ENCODE data around the gene FAM120C.

The FAM120C gene

DNA sequence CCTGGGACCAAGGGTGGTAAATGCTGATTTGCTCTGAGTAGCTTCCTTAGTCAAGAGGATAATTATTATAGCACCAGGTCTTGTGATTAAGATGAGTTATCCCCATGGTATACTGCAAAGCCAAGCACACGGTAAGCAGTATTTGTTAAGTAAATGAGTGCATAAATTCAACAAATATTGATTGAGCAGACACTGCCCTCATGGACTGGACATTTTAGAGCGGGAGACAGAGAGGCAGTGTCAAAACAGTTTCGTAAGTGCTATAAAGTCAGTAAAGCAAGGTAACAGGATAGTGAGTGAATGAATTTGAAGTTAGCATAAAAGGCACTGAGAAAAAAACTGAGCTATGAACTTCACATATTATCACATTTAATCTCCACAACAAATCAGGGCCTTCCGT is 152.7 kb downstream of the FAM120C start:
- no peak for DNase-seq (ENCODE audit: low read depth)

GRCh38 chrX:54029529-54030143 is 153.4 kb downstream of the FAM120C start:
- no peak for DNase-seq (ENCODE audit: low read depth)

DNA sequence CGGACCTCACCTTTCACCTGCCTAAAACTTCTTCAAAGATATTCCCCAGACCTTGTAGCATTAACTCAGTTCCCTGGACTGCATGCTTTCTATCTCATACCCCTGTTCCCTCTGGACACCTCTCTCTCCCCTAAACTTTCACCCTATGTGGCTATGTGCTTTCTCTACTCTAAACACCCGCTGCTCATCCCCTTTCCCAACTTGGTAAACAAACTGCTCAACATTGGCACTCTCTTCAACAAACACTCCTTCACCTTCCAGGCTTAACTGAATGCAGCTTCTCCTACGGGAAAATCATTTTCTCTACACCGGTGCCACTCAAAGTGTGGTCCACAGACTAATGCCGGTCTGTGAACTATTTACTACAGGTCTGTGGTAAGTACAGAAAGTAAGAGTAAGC is 158.7 kb downstream of the FAM120C start:
- DNase-seq (ENCODE audit: low read depth): no peak
